Measurements from ENCODE around the gene COL28A1. TPM values are rescaled to one million over a fixed set of nuclear protein-coding genes. Genes with fewer than 3 reads are reported as not detected.

COL28A1 gene
- total and polyA plus RNA-seq, 2 of the 13 experiments (the other 11 are each of a cell fraction or from before 2014, with no cell fraction given) = 0.07 to 0.15 TPM

DNA sequence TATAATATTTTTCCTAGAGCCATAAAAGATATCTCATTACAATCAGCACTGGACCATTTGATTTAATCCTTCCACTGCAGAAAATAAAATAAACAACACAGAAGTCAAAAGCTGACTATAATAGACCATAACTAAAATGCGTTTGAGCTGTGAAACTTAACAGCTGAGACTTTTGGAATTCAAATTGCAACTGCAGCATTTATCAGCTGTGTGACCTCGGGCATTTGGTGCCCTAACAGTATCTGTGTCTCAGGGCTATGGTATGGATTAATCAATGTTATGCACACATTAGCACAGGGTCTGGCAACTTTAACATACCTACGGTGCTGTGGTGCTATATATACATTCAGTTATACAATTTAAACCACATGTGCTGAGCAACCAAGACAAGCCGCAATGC is 160.1 kb downstream of the COL28A1 start:
- no peak overlapping the region for H3K27ac ChIP-seq (ENCODE audit: extremely low read length, insufficient read depth, low read length)
- CTCF ChIA-PET (ENCODE audit: low intra/inter-chr PET ratio, low total read pairs) = no interaction called here
- in situ Hi-C loops (cut with HindIII; ENCODE audit: extremely low pct_ligation_motif_present, low pct_unique_long_range_greater_than_20kb) = no loop called here
- no peaks in the 10 kb centered on the region for H3K36me3 ChIP-seq (replicated peaks in 1 of 2; ENCODE audit: control insufficient read depth in 1 of 2, insufficient read depth in 2 of 2, low read length in 2 of 2)
- no peaks in the 10 kb centered on the region for H3K9me3 ChIP-seq (ENCODE audit: low read length)
- no peak overlapping the region for H3K9ac ChIP-seq (ENCODE audit: insufficient read depth, low read depth, low read length)
- POLR2A ChIA-PET = no interaction called here
- no peak overlapping the region for H3K4me3 ChIP-seq (replicated peaks in 1 of 3; ENCODE audit: insufficient read depth in 1 of 3, low read depth in 2 of 3, low read length in 3 of 3)
- no peak for FAIRE-seq
- H3K4me1 ChIP-seq (ENCODE audit: insufficient read depth, low read length) = no peaks in the 10 kb centered on the region
- peaks cover 0 to 4% of the 10 kb centered on the region in 2 experiments; a peak in 2 of 5 replicates for H3K27me3 ChIP-seq (ENCODE audit: control insufficient read depth in 1 of 2, insufficient read depth in 2 of 2, low read length in 2 of 2)
- no peak for DNase-seq (ENCODE audit: low spot score)
- H3K79me2 ChIP-seq (ENCODE audit: insufficient read depth, low read length) = no peaks in the 10 kb centered on the region
- TF ChIP-seq MAFK (conservative IDR thresholded peaks at IDR 0.05 in 1 of 2, IDR thresholded peaks at IDR 0.05 in 1 of 2; ENCODE audit: low read length in 2 of 2) (0 out of 4 replicates have a peak, but pooled peaks of 1 of the 2 experiments have one; percentile 4), EEA1 (CRISPR knock-in tag; IDR thresholded peaks at IDR 0.05; ENCODE audit: borderline replicate concordance) (no peak)
- intact Hi-C loops (cut with micrococcal nuclease; ENCODE audit: unreplicated experiment) = no loop called here
- BruUV-seq (replicated peaks) = no TSS peak
- WGBS (ENCODE audit: low lambda C conversion rate) = 29% methylated on average over 4 of the region's 4 CpGs
- H4K20me1 ChIP-seq (ENCODE audit: insufficient read depth, low read length) = no peaks in the 10 kb centered on the region
- no peak overlapping the region for H2AFZ ChIP-seq (ENCODE audit: low read length)
- no peak overlapping the region for H3K4me2 ChIP-seq (ENCODE audit: low read depth, low read length)
- no peak for ATAC-seq

DNA sequence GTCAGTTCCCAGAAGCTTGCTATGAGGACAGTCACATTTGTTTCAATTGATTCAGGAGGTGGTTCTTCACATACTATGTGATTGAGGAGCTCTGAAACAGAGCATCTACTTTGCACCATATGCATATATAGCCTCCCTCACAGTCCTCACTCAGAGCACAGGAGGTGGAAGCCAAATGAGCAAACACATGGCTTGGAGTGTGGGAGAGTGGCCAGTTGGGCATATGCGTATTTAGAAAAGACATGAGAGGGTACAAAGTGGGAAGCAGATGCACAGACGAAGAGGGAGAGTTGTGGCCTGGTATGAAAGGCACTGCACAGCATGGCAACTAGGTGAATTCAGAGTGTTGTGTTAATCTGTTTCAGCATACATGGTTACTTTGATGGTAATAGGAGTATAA is 165.6 kb downstream of the COL28A1 start:
- H3K9me3 ChIP-seq (ENCODE audit: low read length) = no peaks in the 10 kb centered on the region
- no peaks in the 10 kb centered on the region for H3K4me1 ChIP-seq (ENCODE audit: insufficient read depth, low read length)
- BruUV-seq (replicated peaks) = no TSS peak
- no peak for DNase-seq (ENCODE audit: low spot score)
- H2AFZ ChIP-seq (ENCODE audit: low read length) = no peak overlapping the region
- H4K20me1 ChIP-seq (ENCODE audit: insufficient read depth, low read length) = no peaks in the 10 kb centered on the region
- H3K9ac ChIP-seq (ENCODE audit: insufficient read depth, low read depth, low read length) = no peak overlapping the region
- WGBS (ENCODE audit: low lambda C conversion rate) = 30% methylated on average over 2 of the region's 2 CpGs
- no peak for ATAC-seq
- ChIA-PET CTCF (ENCODE audit: low intra/inter-chr PET ratio, low total read pairs) (no interaction called here), POLR2A (no interaction called here)
- FAIRE-seq = no peak
- no peak overlapping the region for H3K27ac ChIP-seq (ENCODE audit: extremely low read length, insufficient read depth, low read length)
- H3K36me3 ChIP-seq (replicated peaks in 1 of 2; ENCODE audit: control insufficient read depth in 1 of 2, insufficient read depth in 2 of 2, low read length in 2 of 2) = no peaks in the 10 kb centered on the region
- no peak overlapping the region for H3K4me2 ChIP-seq (ENCODE audit: low read depth, low read length)
- H3K4me3 ChIP-seq (replicated peaks in 1 of 3; ENCODE audit: insufficient read depth in 1 of 3, low read depth in 2 of 3, low read length in 3 of 3) = no peak overlapping the region
- H3K27me3 ChIP-seq (ENCODE audit: control insufficient read depth in 1 of 2, insufficient read depth in 2 of 2, low read length in 2 of 2) = no peaks in the 10 kb centered on the region
- TF ChIP-seq NFIC (IDR thresholded peaks at IDR 0.05; ENCODE audit: low read length) (no peak), ZNF124 (CRISPR knock-in tag; IDR thresholded peaks at IDR 0.05) (no peak), IRX3 (CRISPR knock-in tag; IDR thresholded peaks at IDR 0.05; ENCODE audit: borderline replicate concordance, low read depth) (no peak), GABPA (IDR thresholded peaks at IDR 0.05; ENCODE audit: low read depth, low read length) (no peak), GABPA (CRISPR knock-in tag; IDR thresholded peaks at IDR 0.05; ENCODE audit: low read depth) (no peak), RBM22 (optimal IDR thresholded peaks at IDR 0.05; ENCODE audit: low read length) (no peak), ZNF382 (CRISPR knock-in tag; IDR thresholded peaks at IDR 0.05; ENCODE audit: borderline replicate concordance) (no peak), JARID2 (CRISPR knock-in tag; IDR thresholded peaks at IDR 0.05; ENCODE audit: insufficient replicate concordance) (no peak), ZSCAN12 (CRISPR knock-in tag; IDR thresholded peaks at IDR 0.05) (no peak), PAWR (CRISPR knock-in tag; IDR thresholded peaks at IDR 0.05; ENCODE audit: borderline replicate concordance) (no peak), KDM5B (CRISPR knock-in tag; IDR thresholded peaks at IDR 0.05; ENCODE audit: borderline replicate concordance) (no peak), HES4 (CRISPR knock-in tag; IDR thresholded peaks at IDR 0.05; ENCODE audit: borderline replicate concordance) (no peak), NFE2L1 (CRISPR knock-in tag; IDR thresholded peaks at IDR 0.05; ENCODE audit: borderline replicate concordance) (no peak), ZSCAN31 (CRISPR knock-in tag; IDR thresholded peaks at IDR 0.05; ENCODE audit: low read depth) (no peak), NCOR1 (IDR thresholded peaks at IDR 0.05; ENCODE audit: borderline replicate concordance, low read length) (no peak), CBX2 (IDR thresholded peaks at IDR 0.05; ENCODE audit: low read depth, low read length) (no peak), CBX2 (CRISPR knock-in tag; IDR thresholded peaks at IDR 0.05; ENCODE audit: low read depth) (no peak)
- TF ChIP-seq, protein P1, sequence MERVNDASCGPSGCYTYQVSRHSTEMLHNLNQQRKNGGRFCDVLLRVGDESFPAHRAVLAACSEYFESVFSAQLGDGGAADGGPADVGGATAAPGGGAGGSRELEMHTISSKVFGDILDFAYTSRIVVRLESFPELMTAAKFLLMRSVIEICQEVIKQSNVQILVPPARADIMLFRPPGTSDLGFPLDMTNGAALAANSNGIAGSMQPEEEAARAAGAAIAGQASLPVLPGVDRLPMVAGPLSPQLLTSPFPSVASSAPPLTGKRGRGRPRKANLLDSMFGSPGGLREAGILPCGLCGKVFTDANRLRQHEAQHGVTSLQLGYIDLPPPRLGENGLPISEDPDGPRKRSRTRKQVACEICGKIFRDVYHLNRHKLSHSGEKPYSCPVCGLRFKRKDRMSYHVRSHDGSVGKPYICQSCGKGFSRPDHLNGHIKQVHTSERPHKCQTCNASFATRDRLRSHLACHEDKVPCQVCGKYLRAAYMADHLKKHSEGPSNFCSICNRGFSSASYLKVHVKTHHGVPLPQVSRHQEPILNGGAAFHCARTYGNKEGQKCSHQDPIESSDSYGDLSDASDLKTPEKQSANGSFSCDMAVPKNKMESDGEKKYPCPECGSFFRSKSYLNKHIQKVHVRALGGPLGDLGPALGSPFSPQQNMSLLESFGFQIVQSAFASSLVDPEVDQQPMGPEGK (CRISPR knock-in tag; IDR thresholded peaks at IDR 0.05) = no peak
- in situ Hi-C loops (cut with HindIII; ENCODE audit: extremely low pct_ligation_motif_present, low pct_unique_long_range_greater_than_20kb) = no loop called here
- no peaks in the 10 kb centered on the region for H3K79me2 ChIP-seq (ENCODE audit: insufficient read depth, low read length)
- intact Hi-C loops (cut with micrococcal nuclease; ENCODE audit: unreplicated experiment) = no loop called here

Data from HepG2 (cell line).